CD4-positive, alpha-beta memory T cell (primary cell): ENCODE results near the gene FNIP2. TPM values are rescaled to one million over a fixed set of nuclear protein-coding genes. Genes with fewer than 3 reads are reported as not detected.

Source experiments
- CTCF ChIA-PET: fragments of 350-600 bp; sonication (Branson Sonifier 250); formaldehyde crosslinking; loops from one replicate; lab custom pipeline; 2021; ENCODE audit warnings: inconsistent platforms; ENCODE audit not compliant: partially characterized antibody; lab: Charles Lee
- POLR2A ChIA-PET: fragments of 350-600 bp; sonication (Branson Sonifier 250); formaldehyde crosslinking; loops from one replicate; lab custom pipeline; 2021; ENCODE audit not compliant: partially characterized antibody; lab: Charles Lee
- DNase-seq, 5 donors: peaks; one replicate each; pipeline versions ENCODE4 v3.0.0 to v3.0.0-alpha.2; 2020 to 2022; ENCODE audit warnings: mixed read lengths in 1 of 5
- H3K27ac ChIP-seq: one replicate; pipeline ENCODE4 v1.7.0; 2013; ENCODE audit warnings: low read depth, low read length
- H3K27me3 ChIP-seq: 2 replicates; pipeline ENCODE4 v1.7.0; 2013; ENCODE audit warnings: mild to moderate bottlenecking, low read length, moderate library complexity; ENCODE audit not compliant: insufficient read depth
- H3K36me3 ChIP-seq: 2 replicates; pipeline ENCODE4 v1.7.0; 2013; ENCODE audit warnings: mild to moderate bottlenecking, low read length, moderate library complexity; ENCODE audit not compliant: insufficient read depth
- H3K4me1 ChIP-seq: 2 replicates; pipeline ENCODE4 v1.7.0; 2013; ENCODE audit warnings: mild to moderate bottlenecking, low read length, moderate library complexity; ENCODE audit not compliant: insufficient read depth
- H3K4me3 ChIP-seq, 2 donors: one replicate each; pipeline ENCODE4 v1.7.0; 2013; ENCODE audit warnings: low read length in 2 of 2, mild to moderate bottlenecking in 1 of 2
- H3K9me3 ChIP-seq, 2 donors: one replicate each; pipeline ENCODE4 v1.7.0; 2013; ENCODE audit warnings: low read length in 2 of 2, control low read depth in 1 of 2; ENCODE audit not compliant: control insufficient read depth in 1 of 2
- H3K27ac Mint-ChIP-seq, 7 donors: one replicate each; pipeline ENCODE4 v1.8.0; 2020 to 2021; ENCODE audit warnings: mixed read lengths in 7 of 7, mild to moderate bottlenecking in 6 of 7, inconsistent platforms in 3 of 7, moderate library complexity in 3 of 7
- H3K27me3 Mint-ChIP-seq, 2 donors: one replicate each; pipeline ENCODE4 v1.8.0; 2020 to 2021; ENCODE audit warnings: mixed read lengths in 2 of 2
- H3K36me3 Mint-ChIP-seq, 2 donors: one replicate each; pipeline ENCODE4 v1.8.0; 2020 to 2021; ENCODE audit warnings: mixed read lengths in 2 of 2, inconsistent platforms in 1 of 2, mild to moderate bottlenecking in 1 of 2
- H3K4me1 Mint-ChIP-seq, 4 donors: one replicate each; pipeline ENCODE4 v1.8.0; 2020 to 2021; ENCODE audit warnings: mixed read lengths in 4 of 4, mild to moderate bottlenecking in 1 of 4
- H3K4me3 Mint-ChIP-seq, 8 donors: one replicate each; pipeline ENCODE4 v1.8.0; 2020 to 2021; ENCODE audit warnings: mixed read lengths in 8 of 8, mild to moderate bottlenecking in 7 of 8, moderate library complexity in 6 of 8, inconsistent platforms in 3 of 8
- H3K9me3 Mint-ChIP-seq, 8 donors: one replicate each; pipeline ENCODE4 v1.8.0; 2020 to 2021; ENCODE audit warnings: mixed read lengths in 8 of 8, mild to moderate bottlenecking in 5 of 8, inconsistent platforms in 3 of 8, moderate library complexity in 1 of 8
- intact Hi-C: fragments of 100-400 bp; cut with micrococcal nuclease; formaldehyde crosslinking; loops from one replicate; pipeline ENCODE4 v1.15.1; 2023
- polyA plus RNA-seq, 2 donors: library from polyadenylated mRNA; unstranded; fragments of 300-500 nt; fragmentation: Illumina TruSeq; gene quantifications; one replicate each; pipeline ENCODE4 v1.2.3, GENCODE V29; 2021
- total RNA-seq, 2 experiments: library from RNA; stranded (reverse); gene quantifications; one replicate each; pipeline ENCODE4 v1.2.3, GENCODE V29; 2021

Gene FNIP2
- total and polyA plus RNA-seq, 4 experiments from 2014 or later = 2.4 to 9.4 (median 6.4) TPM

- Histone ChIP-seq H3K27ac (no peak overlapping the region), H3K4me3 (no peak overlapping the region), H3K9me3 (no peaks in the 10 kb centered on the region), H3K4me1 (no peaks in the 10 kb centered on the region), H3K36me3 (no peaks in the 10 kb centered on the region), H3K27me3 (no peaks in the 10 kb centered on the region)
- H3K9me3 Mint-ChIP-seq = peaks cover 0 to 2% (median 0%) of the 10 kb centered on the region in 8 donors
- intact Hi-C loops = no loop called here
- H3K27me3 Mint-ChIP-seq = no peaks in the 10 kb centered on the region
- ChIA-PET POLR2A (no interaction called here), CTCF (interaction anchor here (1.6 kb wide), 1 partner anchor 15 kb away, joined by 6 read pairs; no protein-coding TSS in a partner anchor)
- peak overlapping the region in 2 of 7 donors; percentile 10 to 39 for H3K27ac Mint-ChIP-seq
- peaks cover 35 to 59% of the 10 kb centered on the region in 2 donors for H3K36me3 Mint-ChIP-seq
- no peaks in the 10 kb centered on the region for H3K4me1 Mint-ChIP-seq
- H3K4me3 Mint-ChIP-seq = peak overlapping the region in 1 of 8 donors; percentile 60
- DNase-seq = no peak
Observed at GRCh38 chr4:158836002-158836369, 67.2 kb downstream of the FNIP2 start.

- no peaks in the 10 kb centered on the region for H3K27me3 Mint-ChIP-seq
- POLR2A ChIA-PET = no interaction called here
- H3K9me3 Mint-ChIP-seq = peaks cover 0 to 2% (median 0%) of the 10 kb centered on the region in 8 donors
- no peaks in the 10 kb centered on the region for H3K36me3 ChIP-seq
- no peaks in the 10 kb centered on the region for H3K4me1 Mint-ChIP-seq
- H3K36me3 Mint-ChIP-seq = peaks cover 30 to 63% of the 10 kb centered on the region in 2 donors
- no peaks in the 10 kb centered on the region for H3K4me1 ChIP-seq
- no peaks in the 10 kb centered on the region for H3K9me3 ChIP-seq
- CTCF ChIA-PET = interaction anchor here (1.6 kb wide), 1 partner anchor 14 kb away, joined by 6 read pairs; no protein-coding TSS in a partner anchor
- peak overlapping the region in 3 of 7 donors; percentile 29 to 54 (median 37) for H3K27ac Mint-ChIP-seq
- no peak overlapping the region for H3K4me3 Mint-ChIP-seq
- DNase-seq = no peak
- H3K4me3 ChIP-seq = no peak overlapping the region
- no peak overlapping the region for H3K27ac ChIP-seq
- intact Hi-C loops = no loop called here
- H3K27me3 ChIP-seq = no peaks in the 10 kb centered on the region
Observed at GRCh38 chr4:158836828-158837449, 68.1 kb downstream of the FNIP2 start.

- Histone ChIP-seq H3K27me3 (no peaks in the 10 kb centered on the region), H3K27ac (no peak overlapping the region), H3K4me1 (no peaks in the 10 kb centered on the region), H3K36me3 (no peaks in the 10 kb centered on the region), H3K4me3 (no peak overlapping the region), H3K9me3 (no peaks in the 10 kb centered on the region)
- H3K4me3 Mint-ChIP-seq = no peak overlapping the region
- ChIA-PET CTCF (interaction anchor here (1.6 kb wide), 1 partner anchor 13 kb away, joined by 6 read pairs; no protein-coding TSS in a partner anchor), POLR2A (no interaction called here)
- H3K27me3 Mint-ChIP-seq = no peaks in the 10 kb centered on the region
- intact Hi-C loops = no loop called here
- no peaks in the 10 kb centered on the region for H3K4me1 Mint-ChIP-seq
- DNase-seq = no peak
- H3K27ac Mint-ChIP-seq = no peak overlapping the region
- peaks cover 0 to 2% (median 0%) of the 10 kb centered on the region in 8 donors for H3K9me3 Mint-ChIP-seq
- peaks cover 30 to 61% of the 10 kb centered on the region in 2 donors for H3K36me3 Mint-ChIP-seq
Observed at GRCh38 chr4:158837527-158838141, 68.8 kb downstream of the FNIP2 start.

- POLR2A ChIA-PET = no interaction called here
- CTCF ChIA-PET = interaction anchor here (1.0 to 1.7 kb wide), 2 partner anchors 10 to 12 kb away, joined by 7 to 9 read pairs; no protein-coding TSS in a partner anchor
Observed at GRCh38 chr4:158840131-158840530, 71.3 kb downstream of the FNIP2 start.

GRCh38 chr4:158841540-158841939, 72.7 kb downstream of the FNIP2 start:
- no peaks in the 10 kb centered on the region for H3K4me1 Mint-ChIP-seq
- no peak overlapping the region for H3K4me3 Mint-ChIP-seq
- no peaks in the 10 kb centered on the region for H3K27me3 Mint-ChIP-seq
- H3K27ac ChIP-seq = no peak overlapping the region
- DNase-seq = no peak
- H3K27ac Mint-ChIP-seq = peak overlapping the region in 1 of 7 donors; percentile 31
- no peaks in the 10 kb centered on the region for H3K27me3 ChIP-seq
- H3K9me3 ChIP-seq = no peaks in the 10 kb centered on the region
- POLR2A ChIA-PET = no interaction called here
- peaks cover 14 to 32% of the 10 kb centered on the region in 2 donors for H3K36me3 Mint-ChIP-seq
- no peaks in the 10 kb centered on the region for H3K36me3 ChIP-seq
- CTCF ChIA-PET = interaction anchor here (0.8 to 1.5 kb wide), 2 partner anchors 8 to 10 kb away, joined by 3 to 4 read pairs; no protein-coding TSS in a partner anchor
- no peaks in the 10 kb centered on the region for H3K4me1 ChIP-seq
- intact Hi-C loops = no loop called here
- no peaks in the 10 kb centered on the region for H3K9me3 Mint-ChIP-seq
- no peak overlapping the region for H3K4me3 ChIP-seq

More at GRCh38 chr4:158840131-158840530, 71.3 kb downstream of the FNIP2 start:
- H3K9me3 ChIP-seq = no peaks in the 10 kb centered on the region
- peaks cover 0 to 2% (median 0%) of the 10 kb centered on the region in 8 donors for H3K9me3 Mint-ChIP-seq
- DNase-seq = no peak
- intact Hi-C loops = no loop called here
- no peaks in the 10 kb centered on the region for H3K27me3 Mint-ChIP-seq
- H3K4me1 ChIP-seq = no peaks in the 10 kb centered on the region
- H3K27ac ChIP-seq = no peak overlapping the region
- H3K36me3 Mint-ChIP-seq = peaks cover 22 to 44% of the 10 kb centered on the region in 2 donors
- H3K4me3 Mint-ChIP-seq = no peak overlapping the region
- H3K4me3 ChIP-seq = no peak overlapping the region
- no peaks in the 10 kb centered on the region for H3K27me3 ChIP-seq
- peak overlapping the region in 2 of 7 donors; percentile 18 to 81 for H3K27ac Mint-ChIP-seq
- H3K4me1 Mint-ChIP-seq = no peaks in the 10 kb centered on the region
- H3K36me3 ChIP-seq = no peaks in the 10 kb centered on the region

- Mint-ChIP-seq H3K9me3 (no peaks in the 10 kb centered on the region), H3K27me3 (no peaks in the 10 kb centered on the region), H3K36me3 (peaks cover 4 to 12% of the 10 kb centered on the region in 2 donors), H3K4me3 (no peak overlapping the region), H3K27ac (no peak overlapping the region), H3K4me1 (peaks cover 4 to 6% (median 5%) of the 10 kb centered on the region in 4 donors)
- Histone ChIP-seq H3K27ac (no peak overlapping the region), H3K36me3 (no peaks in the 10 kb centered on the region), H3K4me3 (no peak overlapping the region), H3K4me1 (peaks cover 1% of the 10 kb centered on the region), H3K9me3 (no peaks in the 10 kb centered on the region), H3K27me3 (no peaks in the 10 kb centered on the region)
- intact Hi-C loops = no loop called here
- POLR2A ChIA-PET = no interaction called here
- CTCF ChIA-PET = interaction anchor here (1.1 to 1.5 kb wide), 2 partner anchors 13 to 135 kb away, joined by 3 read pairs; no protein-coding TSS in a partner anchor
- no peak for DNase-seq
Observed at GRCh38 chr4:158845311-158846041, 76.7 kb downstream of the FNIP2 start.

- Mint-ChIP-seq H3K9me3 (peaks cover 0 to 2% (median 0%) of the 10 kb centered on the region in 8 donors), H3K27me3 (no peaks in the 10 kb centered on the region), H3K27ac (peak overlapping the region in 1 of 7 donors; percentile 10), H3K4me3 (no peak overlapping the region), H3K4me1 (peaks cover 7 to 11% (median 8%) of the 10 kb centered on the region in 4 donors), H3K36me3 (no peaks in the 10 kb centered on the region)
- Histone ChIP-seq H3K9me3 (no peaks in the 10 kb centered on the region), H3K36me3 (no peaks in the 10 kb centered on the region), H3K4me3 (no peak overlapping the region), H3K27me3 (no peaks in the 10 kb centered on the region), H3K27ac (no peak overlapping the region), H3K4me1 (peaks cover 5% of the 10 kb centered on the region)
- POLR2A ChIA-PET = no interaction called here
- no peak for DNase-seq
- intact Hi-C loops = no loop called here
- CTCF ChIA-PET = interaction anchor here (1.0 to 1.5 kb wide), 3 partner anchors 9 to 180 kb away, joined by 3 to 4 read pairs (median 3); no protein-coding TSS in a partner anchor
Observed at GRCh38 chr4:158847535-158847934, 78.7 kb downstream of the FNIP2 start.
